NCI-H446 (cell line): ENCODE measurements around the gene ZIC2.

ENCODE experiments used
- DNase-seq, 2 experiments: peaks; one replicate each; lab custom pipeline; 2025; lab: John Stamatoyannopoulos, UW

ZIC2 gene

GRCh38 chr13:99959540-99960230 is 21.9 kb upstream of the ZIC2 start:
- DNase-seq: no peak

GRCh38 chr13:99960663-99961311 is 20.8 kb upstream of the ZIC2 start:
- DNase-seq: no peak

- no peak for DNase-seq
Measured at GRCh38 chr13:99961636-99962035, 19.9 kb upstream of the ZIC2 start.

GRCh38 chr13:99962242-99962641 is 19.3 kb upstream of the ZIC2 start:
- DNase-seq: no peak

- DNase-seq: no peak
Measured at GRCh38 chr13:99963816-99964339, 17.7 kb upstream of the ZIC2 start.

GRCh38 chr13:99965329-99966000 is 16.1 kb upstream of the ZIC2 start:
- DNase-seq: no peak

GRCh38 chr13:99966064-99966805 is 15.3 kb upstream of the ZIC2 start:
- no peak for DNase-seq

GRCh38 chr13:99967498-99967868 is 14.1 kb upstream of the ZIC2 start:
- no peak for DNase-seq

- DNase-seq: peak in 1 of 2 experiments; percentile 37
Measured at GRCh38 chr13:99967869-99968520, 13.6 kb upstream of the ZIC2 start.

- peak in 1 of 2 experiments; percentile 53 for DNase-seq
Measured at GRCh38 chr13:99968521-99969452, 12.8 kb upstream of the ZIC2 start.

GRCh38 chr13:99969453-99969918 is 12.1 kb upstream of the ZIC2 start:
- DNase-seq: no peak

- DNase-seq: peak in 1 of 2 experiments; percentile 69
Measured at GRCh38 chr13:99969919-99970650, 11.5 kb upstream of the ZIC2 start.

- DNase-seq: peak in 1 of 2 experiments; percentile 46
Measured at GRCh38 chr13:99970651-99971575, 10.7 kb upstream of the ZIC2 start.

- no peak for DNase-seq
Measured at GRCh38 chr13:99971576-99972189, 9.9 kb upstream of the ZIC2 start, which contains the start of gene ZIC5. Gene ZIC5, minus strand, starts transcription at chr13:99971767. Its CDS starts 164 bp downstream, at chr13:99971603.

GRCh38 chr13:99972190-99972731 is 9.3 kb upstream of the ZIC2 start:
- no peak for DNase-seq

- DNase-seq: no peak
Measured at GRCh38 chr13:99973163-99973807, 8.3 kb upstream of the ZIC2 start.

GRCh38 chr13:99973808-99974185 is 7.8 kb upstream of the ZIC2 start:
- no peak for DNase-seq
